ENCODE results near the gene DGKB. TPM values are rescaled to one million over a fixed set of nuclear protein-coding genes. Genes with fewer than 3 reads are reported as not detected.

The DGKB gene
- polyA plus RNA-seq, 1 experiment = 0.04 TPM

GRCh38 chr7:14685167-14685566 lies 217.4 kb downstream of the DGKB start:
- CTCF ChIA-PET = interaction anchor here (0.6 to 0.8 kb wide), 2 partner anchors 13 to 31 kb away, joined by 3 read pairs; no protein-coding TSS in a partner anchor
- Histone ChIP-seq H3K27ac (ENCODE audit: low read depth, low read length) (no peak overlapping the region), H3K9me3 (ENCODE audit: control insufficient read depth, insufficient read depth, low read length) (no peaks in the 10 kb centered on the region), H3K27me3 (ENCODE audit: control insufficient read depth, insufficient read depth, low read length) (no peaks in the 10 kb centered on the region), H3K4me3 (ENCODE audit: low read depth, low read length) (no peak overlapping the region)
- TF ChIP-seq CTCF (IDR thresholded peaks at IDR 0.05; ENCODE audit: low read depth, low read length) = no peak
- POLR2A ChIA-PET = no interaction called here
- no peak for DNase-seq (ENCODE audit: low read depth, low spot score)

GRCh38 chr7:14682910-14683465 lies 219.6 kb downstream of the DGKB start:
- no peak for TF ChIP-seq CTCF (IDR thresholded peaks at IDR 0.05; ENCODE audit: low read depth, low read length)
- DNase-seq (ENCODE audit: low read depth, low spot score) = no peak
- ChIA-PET CTCF (interaction anchor here (4.2 kb wide), 1 partner anchor 9 kb away, joined by 73 read pairs; no protein-coding TSS in a partner anchor), POLR2A (no interaction called here)
- Histone ChIP-seq H3K4me3 (ENCODE audit: low read depth, low read length) (no peak overlapping the region), H3K27ac (ENCODE audit: low read depth, low read length) (no peak overlapping the region), H3K27me3 (ENCODE audit: control insufficient read depth, insufficient read depth, low read length) (no peaks in the 10 kb centered on the region), H3K9me3 (ENCODE audit: control insufficient read depth, insufficient read depth, low read length) (no peaks in the 10 kb centered on the region)

GRCh38 chr7:14676896-14677295 lies 225.7 kb downstream of the DGKB start:
- Histone ChIP-seq H3K27me3 (ENCODE audit: control insufficient read depth, insufficient read depth, low read length) (no peaks in the 10 kb centered on the region), H3K27ac (ENCODE audit: low read depth, low read length) (no peak overlapping the region), H3K4me3 (ENCODE audit: low read depth, low read length) (no peak overlapping the region), H3K9me3 (ENCODE audit: control insufficient read depth, insufficient read depth, low read length) (no peaks in the 10 kb centered on the region)
- ChIA-PET CTCF (interaction anchor here (1.0 to 6.7 kb wide), 3 partner anchors 10 to 339 kb away, joined by 3 to 46 read pairs (median 3); no protein-coding TSS in a partner anchor), POLR2A (no interaction called here)
- no peak for DNase-seq (ENCODE audit: low read depth, low spot score)
- no peak for TF ChIP-seq CTCF (IDR thresholded peaks at IDR 0.05; ENCODE audit: low read depth, low read length)

- no peak for TF ChIP-seq CTCF (IDR thresholded peaks at IDR 0.05; ENCODE audit: low read depth, low read length)
- Histone ChIP-seq H3K4me3 (ENCODE audit: low read depth, low read length) (no peak overlapping the region), H3K9me3 (ENCODE audit: control insufficient read depth, insufficient read depth, low read length) (no peaks in the 10 kb centered on the region), H3K27ac (ENCODE audit: low read depth, low read length) (no peak overlapping the region), H3K27me3 (ENCODE audit: control insufficient read depth, insufficient read depth, low read length) (no peaks in the 10 kb centered on the region)
- POLR2A ChIA-PET = no interaction called here
- CTCF ChIA-PET = interaction anchor here (1.3 to 6.7 kb wide), 2 partner anchors 14 to 18 kb away, joined by 5 to 46 read pairs; no protein-coding TSS in a partner anchor
- DNase-seq (ENCODE audit: low read depth, low spot score) = no peak
These were observed 229.3 kb downstream of the DGKB start for GRCh38 chr7:14673202-14673601.

GRCh38 chr7:14666913-14667312 lies 235.6 kb downstream of the DGKB start:
- no peak for DNase-seq (ENCODE audit: low read depth, low spot score)
- CTCF ChIA-PET = interaction anchor here (0.6 to 1.7 kb wide), 2 partner anchors 22 to 25 kb away, joined by 8 read pairs; no protein-coding TSS in a partner anchor

More at GRCh38 chr7:14666913-14667312, 235.6 kb downstream of the DGKB start:
- Histone ChIP-seq H3K27me3 (ENCODE audit: control insufficient read depth, insufficient read depth, low read length) (no peaks in the 10 kb centered on the region), H3K4me3 (ENCODE audit: low read depth, low read length) (no peak overlapping the region), H3K27ac (ENCODE audit: low read depth, low read length) (no peak overlapping the region), H3K9me3 (ENCODE audit: control insufficient read depth, insufficient read depth, low read length) (no peaks in the 10 kb centered on the region)
- POLR2A ChIA-PET = no interaction called here
- no peak for TF ChIP-seq CTCF (IDR thresholded peaks at IDR 0.05; ENCODE audit: low read depth, low read length)

Data from AG04450 (cell line).